H9 (cell line): ENCODE measurements around the gene BTBD17. TPM values are rescaled to one million over a fixed set of nuclear protein-coding genes. Genes with fewer than 3 reads are reported as not detected.

ENCODE experiments used
- DNase-seq: peaks from one replicate; pipeline ENCODE4 v3.0.0-alpha.2; 2017
- H2AFZ ChIP-seq: one replicate; pipeline ENCODE4 v1.6.1; 2013; ENCODE audit warnings: mild to moderate bottlenecking, low read length, control low read depth, moderate library complexity
- H2AK5ac ChIP-seq: 2 replicates; pipeline ENCODE4 v1.6.1; 2013; ENCODE audit warnings: low read length, control low read depth, mixed read lengths; ENCODE audit not compliant: insufficient read length
- H2BK120ac ChIP-seq: one replicate; pipeline ENCODE4 v1.6.1; 2013; ENCODE audit warnings: low read depth, mild to moderate bottlenecking, low read length, control low read depth, inconsistent platforms; ENCODE audit not compliant: poor library complexity, severe bottlenecking
- H2BK12ac ChIP-seq: 2 replicates; pipeline ENCODE4 v1.6.1; 2013; ENCODE audit warnings: low read length, control low read depth, mixed read lengths, low read depth; ENCODE audit not compliant: insufficient read length
- H2BK15ac ChIP-seq: 2 replicates; pipeline ENCODE4 v1.6.1; 2013; ENCODE audit warnings: low read depth, low read length, control low read depth
- H2BK20ac ChIP-seq: one replicate; pipeline ENCODE4 v1.6.1; 2013; ENCODE audit warnings: low read depth, mild to moderate bottlenecking, low read length, control low read depth, inconsistent platforms; ENCODE audit not compliant: poor library complexity, severe bottlenecking
- H2BK5ac ChIP-seq: 2 replicates; pipeline ENCODE4 v1.6.1; 2013; ENCODE audit warnings: low read length, control low read depth, mixed read lengths; ENCODE audit not compliant: insufficient read length
- H3K14ac ChIP-seq: 2 replicates; pipeline ENCODE4 v1.6.1; 2013; ENCODE audit warnings: low read length, control low read depth; ENCODE audit not compliant: insufficient read depth
- H3K18ac ChIP-seq: 2 replicates; pipeline ENCODE4 v1.6.1; 2013; ENCODE audit warnings: low read depth, mild to moderate bottlenecking, mixed read lengths, low read length, control low read depth; ENCODE audit not compliant: insufficient read length
- H3K23ac ChIP-seq: 2 replicates; pipeline ENCODE4 v1.6.1; 2013; ENCODE audit warnings: low read length, control low read depth, mixed read lengths, low read depth; ENCODE audit not compliant: insufficient read length
- H3K23me2 ChIP-seq: 2 replicates; pipeline ENCODE4 v1.6.1; 2013; ENCODE audit warnings: low read depth, mild to moderate bottlenecking, mixed read lengths, low read length, control low read depth; ENCODE audit not compliant: insufficient read length, poor library complexity, severe bottlenecking
- H3K27ac ChIP-seq: 2 replicates; pipeline ENCODE4 v1.5.1; 2013; ENCODE audit warnings: low read length, control low read depth, mixed read lengths, low read depth; ENCODE audit not compliant: insufficient read length
- H3K27me3 ChIP-seq: 2 replicates; pipeline ENCODE4 v1.6.1; 2013; ENCODE audit warnings: low read length, control low read depth, inconsistent platforms; ENCODE audit not compliant: insufficient read depth
- H3K4ac ChIP-seq: 2 replicates; pipeline ENCODE4 v1.6.1; 2013; ENCODE audit warnings: low read depth, mild to moderate bottlenecking, control low read depth, inconsistent platforms, low read length, moderate library complexity
- H3K4me1 ChIP-seq: 2 replicates; pipeline ENCODE4 v1.6.1; 2013; ENCODE audit warnings: low read length, control low read depth, inconsistent platforms; ENCODE audit not compliant: insufficient read depth
- H3K4me2 ChIP-seq: 2 replicates; pipeline ENCODE4 v1.6.1; 2013; ENCODE audit warnings: low read length, control low read depth, mixed read lengths; ENCODE audit not compliant: insufficient read length, insufficient read depth
- H3K56ac ChIP-seq: 2 replicates; pipeline ENCODE4 v1.6.1; 2013; ENCODE audit warnings: low read depth, mild to moderate bottlenecking, mixed read lengths, low read length, control low read depth; ENCODE audit not compliant: insufficient read length
- H3K79me1 ChIP-seq: 2 replicates; pipeline ENCODE4 v1.6.1; 2013; ENCODE audit warnings: low read depth, mild to moderate bottlenecking, moderate library complexity, low read length, control low read depth, inconsistent platforms; ENCODE audit not compliant: insufficient read depth, poor library complexity, severe bottlenecking
- H3K79me2 ChIP-seq: 2 replicates; pipeline ENCODE4 v1.6.1; 2013; ENCODE audit warnings: low read length, control low read depth, inconsistent platforms; ENCODE audit not compliant: insufficient read depth
- H3K9ac ChIP-seq: 2 replicates; pipeline ENCODE4 v1.6.1; 2013; ENCODE audit warnings: low read length, control low read depth, mixed read lengths; ENCODE audit not compliant: insufficient read length; ENCODE audit errors: extremely low read depth
- H3K9me3 ChIP-seq: one replicate; pipeline ENCODE4 v1.6.1; 2013; ENCODE audit warnings: low read depth, low read length, inconsistent platforms; ENCODE audit not compliant: control insufficient read depth
- H3T11ph ChIP-seq: one replicate; pipeline ENCODE4 v1.6.1; 2013; ENCODE audit warnings: mild to moderate bottlenecking, low read length, control low read depth, inconsistent platforms
- H4K20me1 ChIP-seq: one replicate; pipeline ENCODE4 v1.6.1; 2013; ENCODE audit not compliant: control insufficient read depth, insufficient read length, insufficient read depth
- H4K5ac ChIP-seq: 2 replicates; pipeline ENCODE4 v1.6.1; 2013; ENCODE audit warnings: low read depth, mild to moderate bottlenecking, mixed read lengths, low read length, control low read depth; ENCODE audit not compliant: insufficient read length
- H4K8ac ChIP-seq: replicated peaks from 2 replicates; pipeline ENCODE4 v1.6.1; 2013; ENCODE audit warnings: low read length, control low read depth, mixed read lengths, low read depth; ENCODE audit not compliant: insufficient read length
- H4K91ac ChIP-seq: 2 replicates; pipeline ENCODE4 v1.6.1; 2013; ENCODE audit warnings: low read depth, mild to moderate bottlenecking, moderate library complexity, mixed read lengths, low read length, control low read depth; ENCODE audit not compliant: insufficient read length
- H3K27ac Mint-ChIP-seq, 3 experiments: 2 replicates in 2 of 3; 3 replicates in 1 of 3; pipeline ENCODE4 v1.8.0; 2020 to 2021; ENCODE audit warnings: mixed read lengths in 3 of 3, mild to moderate bottlenecking in 1 of 3, moderate library complexity in 1 of 3
- H3K27me3 Mint-ChIP-seq: 2 replicates; pipeline ENCODE4 v1.8.0; 2021; ENCODE audit warnings: low read depth, mild to moderate bottlenecking, moderate library complexity, mixed read lengths
- H3K36me3 Mint-ChIP-seq, 3 experiments: 2 replicates in 2 of 3; 3 replicates in 1 of 3; pipeline ENCODE4 v1.8.0; 2020 to 2021; ENCODE audit warnings: low read depth in 3 of 3, mixed read lengths in 3 of 3; ENCODE audit not compliant: insufficient read depth in 1 of 3
- H3K4me1 Mint-ChIP-seq, 2 experiments: 2 replicates each; pipeline ENCODE4 v1.8.0; 2020; ENCODE audit warnings: mixed read lengths in 2 of 2
- H3K4me3 Mint-ChIP-seq, 2 experiments: 2 replicates in 1 of 2; 3 replicates in 1 of 2; pipeline ENCODE4 v1.8.0; 2020 to 2021; ENCODE audit warnings: mild to moderate bottlenecking in 2 of 2, mixed read lengths in 2 of 2, moderate library complexity in 1 of 2
- H3K9me3 Mint-ChIP-seq, 2 experiments: 2 replicates in 1 of 2; 3 replicates in 1 of 2; pipeline ENCODE4 v1.8.0; 2020; ENCODE audit warnings: mild to moderate bottlenecking in 2 of 2, mixed read lengths in 2 of 2, moderate library complexity in 1 of 2
- WGBS: extraction: QIAGEN DNeasy Blood & Tissue Kit; methylation state at CpG from one replicate; pipeline ENCODE4 v1.1.7; 2013; ENCODE audit warnings: missing lambda C conversion rate, low lambda C conversion rate, mixed read lengths; ENCODE audit not compliant: insufficient read length; ENCODE audit errors: extremely low coverage; 5-methylcytosine and 5-hydroxymethylcytosine counted together
- total RNA-seq: library from RNA; stranded (reverse); gene quantifications from 2 replicates; pipeline ENCODE4 v1.2.1, GENCODE V29; 2021
- TF ChIP-seq, protein P1 (sequence below): fragments of 200-600 bp; sonication (generic); conservative IDR thresholded peaks from 3 replicates; pipeline ENCODE4 v1.8.0; 2021; ENCODE audit warnings: antibody characterized with exemption, mild to moderate bottlenecking

The BTBD17 gene
- total RNA-seq, 1 experiment from 2014 or later = 0.33 TPM

GRCh38 chr17:74325743-74326379 lies 35.8 kb downstream of the BTBD17 start, which contains the start of gene KIF19:
Gene KIF19, plus strand, starts transcription at chr17:74326226. Its CDS starts 124 bp downstream, at chr17:74326350.
- no CpG with 5 or more reads among the region's 73 CpGs for WGBS
- H3K4me3 Mint-ChIP-seq = peak within 1 kb of the TSS; percentile 51 to 78
- Histone ChIP-seq H4K8ac (no peak within 1 kb of the TSS), H2BK120ac (no peak within 1 kb of the TSS), H3K14ac (peak within 1 kb of the TSS; percentile 17; the same call in 1 of the 2 replicates), H3K79me1 (no peaks in the 10 kb centered on the region), H4K5ac (no peak within 1 kb of the TSS), H2BK5ac (no peak within 1 kb of the TSS), H3K23ac (no peak within 1 kb of the TSS), H3K18ac (no peak within 1 kb of the TSS), H2AK5ac (no peak within 1 kb of the TSS), H3K23me2 (peaks cover 6% of the 10 kb centered on the region), H2BK20ac (no peak within 1 kb of the TSS), H3T11ph (no peak within 1 kb of the TSS), H2AFZ (no peak within 1 kb of the TSS), H3K4me2 (peak within 1 kb of the TSS; percentile 71), H3K4me1 (no peaks in the 10 kb centered on the region), H3K9me3 (no peaks in the 10 kb centered on the region), H3K27me3 (no peaks in the 10 kb centered on the region; the same call in 1 of the 2 replicates), H4K91ac (no peak within 1 kb of the TSS), H3K56ac (no peak within 1 kb of the TSS), H2BK15ac (no peak within 1 kb of the TSS; the same call in 1 of the 2 replicates), H4K20me1 (no peaks in the 10 kb centered on the region), H2BK12ac (no peak within 1 kb of the TSS), H3K9ac (no peak within 1 kb of the TSS), H3K4ac (no peak within 1 kb of the TSS), H3K79me2 (no peaks in the 10 kb centered on the region), H3K27ac (no peak within 1 kb of the TSS)
- no peaks in the 10 kb centered on the region; a peak in 1 of 7 replicates for H3K36me3 Mint-ChIP-seq
- peaks cover 17 to 30% of the 10 kb centered on the region in 2 experiments for H3K4me1 Mint-ChIP-seq
- peak; percentile 83 for DNase-seq
- H3K27me3 Mint-ChIP-seq = peaks cover 93% of the 10 kb centered on the region
- H3K9me3 Mint-ChIP-seq = no peaks in the 10 kb centered on the region
- H3K27ac Mint-ChIP-seq = peak within 1 kb of the TSS in 1 of 3 experiments; percentile 66; a peak in 1 of 7 replicates
- TF ChIP-seq, protein P1, sequence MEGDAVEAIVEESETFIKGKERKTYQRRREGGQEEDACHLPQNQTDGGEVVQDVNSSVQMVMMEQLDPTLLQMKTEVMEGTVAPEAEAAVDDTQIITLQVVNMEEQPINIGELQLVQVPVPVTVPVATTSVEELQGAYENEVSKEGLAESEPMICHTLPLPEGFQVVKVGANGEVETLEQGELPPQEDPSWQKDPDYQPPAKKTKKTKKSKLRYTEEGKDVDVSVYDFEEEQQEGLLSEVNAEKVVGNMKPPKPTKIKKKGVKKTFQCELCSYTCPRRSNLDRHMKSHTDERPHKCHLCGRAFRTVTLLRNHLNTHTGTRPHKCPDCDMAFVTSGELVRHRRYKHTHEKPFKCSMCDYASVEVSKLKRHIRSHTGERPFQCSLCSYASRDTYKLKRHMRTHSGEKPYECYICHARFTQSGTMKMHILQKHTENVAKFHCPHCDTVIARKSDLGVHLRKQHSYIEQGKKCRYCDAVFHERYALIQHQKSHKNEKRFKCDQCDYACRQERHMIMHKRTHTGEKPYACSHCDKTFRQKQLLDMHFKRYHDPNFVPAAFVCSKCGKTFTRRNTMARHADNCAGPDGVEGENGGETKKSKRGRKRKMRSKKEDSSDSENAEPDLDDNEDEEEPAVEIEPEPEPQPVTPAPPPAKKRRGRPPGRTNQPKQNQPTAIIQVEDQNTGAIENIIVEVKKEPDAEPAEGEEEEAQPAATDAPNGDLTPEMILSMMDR = no peak
